BJ (cell line): Measurements from ENCODE around the gene ZNF282. TPM values are rescaled to one million over a fixed set of nuclear protein-coding genes. Genes with fewer than 3 reads are reported as not detected.
"Not testable (repeated sequence)": the region's sequence is repeated elsewhere in the genome, so short reads cannot be mapped to it uniquely, and the experiment has no call there.

ENCODE experiments used
- CTCF ChIA-PET: fragments of 350-600 bp; formaldehyde crosslinking; extraction: SDS; loops from one replicate; lab custom pipeline; 2021; ENCODE audit warnings: antibody characterized with exemption, inconsistent platforms; lab: Yijun Ruan, JAX
- POLR2A ChIA-PET: fragments of 300-600 bp; sonication (Branson Sonifier 250); formaldehyde crosslinking; extraction: SDS; loops from one replicate; lab custom pipeline; 2021; ENCODE audit warnings: antibody characterized with exemption; lab: Charles Lee
- DNase-seq: peaks from one replicate; pipeline ENCODE4 v3.0.0-alpha.2; 2011; ENCODE audit warnings: low read depth
- H3K27me3 ChIP-seq: 2 replicates; pipeline ENCODE4 v1.6.0; 2011; ENCODE audit warnings: low read length; ENCODE audit not compliant: control insufficient read depth, insufficient read depth
- H3K36me3 ChIP-seq: 2 replicates; pipeline ENCODE4 v1.5.1; 2011; ENCODE audit warnings: low read length; ENCODE audit not compliant: control insufficient read depth, insufficient read depth
- H3K4me3 ChIP-seq: 2 replicates; pipeline ENCODE4 v1.5.1; 2011; ENCODE audit warnings: low read depth, mild to moderate bottlenecking, control low read depth, low read length
- CTCF ChIP-seq: IDR thresholded peaks from 2 replicates; pipeline ENCODE4 v1.5.1; 2011; ENCODE audit warnings: low read depth, mild to moderate bottlenecking, control low read depth, inconsistent platforms, low read length, moderate library complexity; ENCODE audit not compliant: insufficient read depth
- polyA plus RNA-seq: library from polyadenylated mRNA; depleted of rRNA; stranded (reverse); fragments of >200 nt; gene quantifications from 2 replicates; pipeline ENCODE4 v1.2.3, GENCODE V29; 2011

The ZNF282 gene
- polyA plus RNA-seq, 1 experiment = 15.2 TPM

- CTCF ChIA-PET = interaction anchor here (1.7 kb wide), 1 partner anchor 32 kb away, joined by 3 read pairs; no protein-coding TSS in a partner anchor
- POLR2A ChIA-PET = no interaction called here
Observed at GRCh38 chr7:149226840-149227494, 31.6 kb downstream of the ZNF282 start.

GRCh38 chr7:149228831-149229471, 33.6 kb downstream of the ZNF282 start:
- Histone ChIP-seq H3K4me3 (no peak overlapping the region), H3K36me3 (peaks cover 7% of the 10 kb centered on the region), H3K27me3 (no peaks in the 10 kb centered on the region)
- POLR2A ChIA-PET = no interaction called here
- no peak for TF ChIP-seq CTCF
- CTCF ChIA-PET = interaction anchor here (0.7 to 1.3 kb wide), 3 partner anchors 12 to 103 kb away, joined by 3 to 4 read pairs (median 3); partner anchors contain the start of gene ZNF425
- DNase-seq = no peak

More at GRCh38 chr7:149226840-149227494, 31.6 kb downstream of the ZNF282 start:
- Histone ChIP-seq H3K36me3 (peaks cover 8% of the 10 kb centered on the region), H3K27me3 (no peaks in the 10 kb centered on the region), H3K4me3 (no peak overlapping the region)
- no peak for TF ChIP-seq CTCF
- no peak for DNase-seq

GRCh38 chr7:149229526-149229925, 34.2 kb downstream of the ZNF282 start:
- H3K36me3 ChIP-seq = peaks cover 6% of the 10 kb centered on the region
- no peak for DNase-seq
- ChIA-PET CTCF (interaction anchor here (0.7 to 1.3 kb wide), 3 partner anchors 12 to 104 kb away, joined by 3 to 4 read pairs (median 3); partner anchors contain the start of gene ZNF425), POLR2A (no interaction called here)
- H3K4me3 ChIP-seq = no peak overlapping the region
- no peak for TF ChIP-seq CTCF
- no peaks in the 10 kb centered on the region for H3K27me3 ChIP-seq

- Histone ChIP-seq H3K36me3 (no peaks in the 10 kb centered on the region), H3K27me3 (no peaks in the 10 kb centered on the region), H3K4me3 (no peak overlapping the region)
- POLR2A ChIA-PET = interaction anchor here (0.7 kb wide), 1 partner anchor 9 kb away, joined by 5 read pairs; no protein-coding TSS in a partner anchor
- CTCF ChIA-PET = no interaction called here
- DNase-seq = no peak
- no peak for TF ChIP-seq CTCF
Observed at GRCh38 chr7:149232362-149232761, 37.0 kb downstream of the ZNF282 start.

- not testable (repeated sequence) for H3K4me3 ChIP-seq, H3K36me3 ChIP-seq, H3K27me3 ChIP-seq
- ChIA-PET POLR2A (interaction anchor here (0.7 kb wide), 1 partner anchor 326 kb away, joined by 3 read pairs; no protein-coding TSS in a partner anchor), CTCF (interaction anchor here (0.7 to 1.4 kb wide), 3 partner anchors 14 to 53 kb away, joined by 3 to 4 read pairs (median 3); partner anchors contain the start of gene ZNF783)
- peak; percentile 68 for DNase-seq
Observed at GRCh38 chr7:149233655-149234204, 38.4 kb downstream of the ZNF282 start.
